HEK293 (cell line): ENCODE results near the gene VPS18.

Experiments used
- CTCF ChIA-PET: fragments of 350-600 bp; formaldehyde crosslinking; extraction: SDS; loops from one replicate; lab custom pipeline; 2021; ENCODE audit warnings: antibody characterized with exemption; lab: Yijun Ruan, JAX
- POLR2A ChIA-PET: fragments of 300-600 bp; formaldehyde crosslinking; extraction: SDS; loops from one replicate; lab custom pipeline; 2020; ENCODE audit warnings: antibody characterized with exemption, inconsistent platforms; lab: Yijun Ruan, JAX
- H3K27ac ChIP-seq: fragments of 200-500 bp; sonication (Bioruptor generic); 2 replicates; pipeline ENCODE4 v1.5.1; 2014; ENCODE audit warnings: low read depth, low read length, control low read depth, inconsistent platforms; ENCODE audit errors: extremely low read depth
- H3K36me3 ChIP-seq, 2 experiments: fragments of 200-500 bp in 1 of 2; sonication (Bioruptor generic) in 1 of 2; 1 replicate in 1 of 2; 2 replicates in 1 of 2; pipeline ENCODE4 v1.5.1; 2014 to 2017; ENCODE audit warnings: inconsistent platforms in 2 of 2, low read length in 2 of 2; ENCODE audit not compliant: control insufficient read depth in 2 of 2, insufficient read depth in 1 of 2
- H3K4me1 ChIP-seq: fragments of 200-500 bp; sonication (Bioruptor generic); 2 replicates; pipeline ENCODE4 v1.5.1; 2014; ENCODE audit warnings: mild to moderate bottlenecking, low read length, inconsistent platforms; ENCODE audit not compliant: control insufficient read depth, insufficient read depth
- H3K4me3 ChIP-seq: 2 replicates; pipeline ENCODE4 v1.5.1; 2011; ENCODE audit warnings: low read depth, mild to moderate bottlenecking, control low read depth, low read length, moderate library complexity
- H3K9me3 ChIP-seq: fragments of 200-500 bp; sonication (Bioruptor generic); 2 replicates; pipeline ENCODE4 v1.5.1; 2014; ENCODE audit warnings: low read depth, low read length, inconsistent platforms; ENCODE audit not compliant: control insufficient read depth, insufficient read depth
- ATF2 ChIP-seq: fragments of 450-650 bp; formaldehyde crosslinking; IDR thresholded peaks from 2 replicates; pipeline ENCODE4 v1.5.1; 2016; ENCODE audit warnings: missing biosample characterization, missing genetic modification characterization, low read depth
- BCL11B ChIP-seq: fragments of 450-650 bp; formaldehyde crosslinking; IDR thresholded peaks from 2 replicates; pipeline ENCODE4 v1.5.1; 2016; ENCODE audit warnings: low read depth, missing biosample characterization, missing genetic modification characterization
- BCL6B ChIP-seq: fragments of 450-650 bp; formaldehyde crosslinking; IDR thresholded peaks from 2 replicates; pipeline ENCODE4 v1.5.1; 2017; ENCODE audit warnings: missing biosample characterization, missing genetic modification characterization
- GLI2 ChIP-seq: fragments of 450-650 bp; formaldehyde crosslinking; IDR thresholded peaks from 2 replicates; pipeline ENCODE4; 2017; ENCODE audit warnings: missing biosample characterization, missing genetic modification characterization, low read depth, borderline replicate concordance
- HOXC10 ChIP-seq: sonication (generic); formaldehyde crosslinking; IDR thresholded peaks from 2 replicates; pipeline ENCODE4 v1.8.1; 2023; ENCODE audit warnings: mild to moderate bottlenecking, missing genetic modification reagents
- HOXD13 ChIP-seq: sonication (generic); formaldehyde crosslinking; IDR thresholded peaks from 2 replicates; pipeline ENCODE4 v1.8.0; 2022; ENCODE audit warnings: missing genetic modification reagents, borderline replicate concordance
- MZF1 ChIP-seq: fragments of 450-650 bp; formaldehyde crosslinking; IDR thresholded peaks from 2 replicates; pipeline ENCODE4 v1.5.1; 2017; ENCODE audit warnings: missing biosample characterization, missing genetic modification characterization, borderline replicate concordance
- PBX3 ChIP-seq: sonication (generic); formaldehyde crosslinking; IDR thresholded peaks from 2 replicates; pipeline ENCODE4 v1.8.1; 2022; ENCODE audit warnings: mild to moderate bottlenecking, moderate library complexity, missing genetic modification reagents
- PRDM1 ChIP-seq: fragments of 450-650 bp; formaldehyde crosslinking; IDR thresholded peaks from 2 replicates; pipeline ENCODE4; 2016; ENCODE audit warnings: missing biosample characterization, missing genetic modification characterization
- SETDB1 ChIP-seq: IDR thresholded peaks from one replicate; pipeline ENCODE4 v1.6.1; 2017; ENCODE audit warnings: mild to moderate bottlenecking, low read length, moderate library complexity, mixed read lengths; ENCODE audit not compliant: insufficient read length
- SP2 ChIP-seq: fragments of 450-650 bp; formaldehyde crosslinking; IDR thresholded peaks from 2 replicates; pipeline ENCODE4 v1.5.1; 2016; ENCODE audit warnings: missing biosample characterization, missing genetic modification characterization
- SP7 ChIP-seq: fragments of 450-650 bp; formaldehyde crosslinking; IDR thresholded peaks from 2 replicates; pipeline ENCODE4 v1.5.1; 2016; ENCODE audit warnings: missing biosample characterization, missing genetic modification characterization
- TRIM28 ChIP-seq: IDR thresholded peaks from 2 replicates; pipeline ENCODE4 v1.6.1; 2011; ENCODE audit warnings: low read length, control low read depth, borderline replicate concordance
- ZBTB17 ChIP-seq: fragments of 450-650 bp; formaldehyde crosslinking; IDR thresholded peaks from 2 replicates; pipeline ENCODE4 v1.5.1; 2016; ENCODE audit warnings: missing biosample characterization, missing genetic modification characterization
- ZFP37 ChIP-seq: fragments of 450-650 bp; formaldehyde crosslinking; IDR thresholded peaks from 2 replicates; pipeline ENCODE4 v1.5.1; 2016; ENCODE audit warnings: missing biosample characterization, missing genetic modification characterization
- ZNF175 ChIP-seq: fragments of 450-650 bp; formaldehyde crosslinking; IDR thresholded peaks from 2 replicates; pipeline ENCODE4 v1.5.1; 2016; ENCODE audit warnings: missing biosample characterization, missing genetic modification characterization
- ZNF266 ChIP-seq: fragments of 450-650 bp; formaldehyde crosslinking; IDR thresholded peaks from 2 replicates; pipeline ENCODE4 v1.5.1; 2016; ENCODE audit warnings: missing biosample characterization, missing genetic modification characterization, low read depth
- ZNF302 ChIP-seq: fragments of 450-650 bp; formaldehyde crosslinking; IDR thresholded peaks from 2 replicates; pipeline ENCODE4 v1.5.1; 2016; ENCODE audit warnings: missing biosample characterization, missing genetic modification characterization, low read depth
- ZNF394 ChIP-seq: fragments of 450-650 bp; formaldehyde crosslinking; IDR thresholded peaks from 2 replicates; pipeline ENCODE4 v1.5.1; 2016; ENCODE audit warnings: missing biosample characterization, missing genetic modification characterization, mild to moderate bottlenecking, moderate library complexity, borderline replicate concordance
- ZNF529 ChIP-seq: fragments of 450-650 bp; formaldehyde crosslinking; IDR thresholded peaks from 2 replicates; pipeline ENCODE4 v1.5.1; 2017; ENCODE audit warnings: missing genetic modification characterization, missing biosample characterization; ENCODE audit not compliant: insufficient replicate concordance
- ZNF548 ChIP-seq: fragments of 450-650 bp; formaldehyde crosslinking; IDR thresholded peaks from 2 replicates; pipeline ENCODE4 v1.5.1; 2016; ENCODE audit warnings: missing biosample characterization, missing genetic modification characterization
- ZNF549 ChIP-seq: fragments of 450-650 bp; IDR thresholded peaks from 2 replicates; pipeline ENCODE4 v1.5.1; 2018; ENCODE audit warnings: missing biosample characterization, missing genetic modification characterization, mild to moderate bottlenecking, inconsistent platforms, moderate library complexity
- ZNF571 ChIP-seq: fragments of 450-650 bp; formaldehyde crosslinking; IDR thresholded peaks from 2 replicates; pipeline ENCODE4 v1.5.0; 2017; ENCODE audit warnings: missing biosample characterization, missing genetic modification characterization
- ZNF629 ChIP-seq: fragments of 450-650 bp; formaldehyde crosslinking; IDR thresholded peaks from 2 replicates; pipeline ENCODE4 v1.5.1; 2017; ENCODE audit warnings: missing biosample characterization, missing genetic modification characterization
- ZNF645 ChIP-seq: fragments of 450-650 bp; formaldehyde crosslinking; IDR thresholded peaks from 2 replicates; pipeline ENCODE4; 2016; ENCODE audit warnings: missing biosample characterization, missing genetic modification characterization
- ZNF707 ChIP-seq: fragments of 450-650 bp; formaldehyde crosslinking; IDR thresholded peaks from 2 replicates; pipeline ENCODE4 v1.5.1; 2016; ENCODE audit warnings: missing biosample characterization, missing genetic modification characterization
- ZNF76 ChIP-seq: fragments of 450-650 bp; formaldehyde crosslinking; IDR thresholded peaks from 2 replicates; pipeline ENCODE4; 2016; ENCODE audit warnings: low read depth, missing biosample characterization, missing genetic modification characterization, borderline replicate concordance
- ZNF791 ChIP-seq: fragments of 450-650 bp; formaldehyde crosslinking; IDR thresholded peaks from 2 replicates; pipeline ENCODE4 v1.5.1; 2016; ENCODE audit warnings: missing biosample characterization, missing genetic modification characterization
- ZNF843 ChIP-seq: fragments of 450-650 bp; formaldehyde crosslinking; IDR thresholded peaks from 2 replicates; pipeline ENCODE4 v1.5.1; 2016; ENCODE audit warnings: missing biosample characterization, missing genetic modification characterization
- ZSCAN23 ChIP-seq: fragments of 450-650 bp; formaldehyde crosslinking; IDR thresholded peaks from 2 replicates; pipeline ENCODE4 v1.5.1; 2016; ENCODE audit warnings: missing biosample characterization, missing genetic modification characterization

Gene VPS18

GRCh38 chr15:40899536-40900207 lies 5.4 kb downstream of the VPS18 start:
- H3K27ac ChIP-seq: no peak overlapping the region
- H3K36me3 ChIP-seq: peaks cover 0 to 72% of the 10 kb centered on the region in 2 experiments; a peak in 2 of 3 replicates
- no peaks in the 10 kb centered on the region for H3K9me3 ChIP-seq
- H3K4me3 ChIP-seq: no peak overlapping the region
- TF ChIP-seq ZNF629 (tag by site-specific recombination) (no peak), ZNF394 (tag by site-specific recombination) (no peak), ZNF302 (tag by site-specific recombination) (no peak), ATF2 (tag by site-specific recombination) (no peak), HOXD13 (CRISPR knock-in tag) (no peak), ZNF266 (tag by site-specific recombination) (no peak), MZF1 (no peak), ZNF529 (tag by site-specific recombination) (no peak), HOXC10 (no peak), GLI2 (tag by site-specific recombination) (no peak), ZNF645 (no peak), TRIM28 (no peak), ZNF571 (tag by site-specific recombination) (no peak), BCL6B (tag by site-specific recombination) (no peak), ZNF791 (tag by site-specific recombination) (no peak), SP7 (tag by site-specific recombination) (no peak), ZSCAN23 (no peak), PBX3 (CRISPR knock-in tag) (no peak)
- TF ChIP-seq, all 188 proteins: peak for 0
- H3K4me1 ChIP-seq: no peaks in the 10 kb centered on the region
- POLR2A ChIA-PET: no interaction called here
- CTCF ChIA-PET: interaction anchor here (0.5 to 1.3 kb wide), 3 partner anchors 7 to 620 kb away, joined by 3 read pairs; no protein-coding TSS in a partner anchor

- Histone ChIP-seq H3K36me3 (peaks cover 0 to 76% of the 10 kb centered on the region in 2 experiments; a peak in 2 of 3 replicates), H3K4me1 (no peaks in the 10 kb centered on the region), H3K27ac (no peak overlapping the region), H3K4me3 (no peak overlapping the region), H3K9me3 (no peaks in the 10 kb centered on the region)
- CTCF ChIA-PET: interaction anchor here (0.5 to 1.3 kb wide), 4 partner anchors 8 to 619 kb away, joined by 3 read pairs; no protein-coding TSS in a partner anchor
- POLR2A ChIA-PET: interaction anchor here (0.7 kb wide), 1 partner anchor 26 kb away, joined by 3 read pairs; no protein-coding TSS in a partner anchor
- no peak for TF ChIP-seq ZFP37
- no peak for TF ChIP-seq TRIM28
- no peak for TF ChIP-seq BCL11B (tag by site-specific recombination)
- TF ChIP-seq ZNF175 (tag by site-specific recombination): no peak
- TF ChIP-seq SP2 (tag by site-specific recombination): no peak
- no peak for TF ChIP-seq ZNF843 (tag by site-specific recombination)
- TF ChIP-seq ZNF266 (tag by site-specific recombination): no peak
- no peak for TF ChIP-seq ZNF76 (tag by site-specific recombination)
- TF ChIP-seq ZNF549 (tag by site-specific recombination): no peak
- TF ChIP-seq PRDM1: no peak
- no peak for TF ChIP-seq ZNF548 (tag by site-specific recombination)
- TF ChIP-seq SP7 (tag by site-specific recombination): no peak
- TF ChIP-seq GLI2 (tag by site-specific recombination): no peak
- TF ChIP-seq ZBTB17: no peak
- no peak for TF ChIP-seq SETDB1
- no peak for TF ChIP-seq ZNF707 (tag by site-specific recombination)
Measured at GRCh38 chr15:40900256-40901052, 6.2 kb downstream of the VPS18 start.
